Smooth muscle cell (in vitro differentiated cells): ENCODE measurements around the gene ZCCHC24. TPM values are rescaled to one million over a fixed set of nuclear protein-coding genes. Genes with fewer than 3 reads are reported as not detected.

Experiments used
- DNase-seq: peaks from one replicate; lab custom pipeline; 2025; ENCODE audit not compliant: unreplicated experiment; lab: John Stamatoyannopoulos, UW
- H2AFZ ChIP-seq: fragments of 200-600 bp; sonication (generic); 2 replicates; pipeline ENCODE4 v1.6.0; 2016; ENCODE audit warnings: antibody characterized with exemption, low read depth, mild to moderate bottlenecking
- H3F3A ChIP-seq: fragments of 200-600 bp; sonication (generic); 2 replicates; pipeline ENCODE4 v1.6.0; 2017; ENCODE audit warnings: antibody characterized with exemption, low read depth
- H3K27ac ChIP-seq: fragments of 200-600 bp; sonication (generic); 2 replicates; pipeline ENCODE4 v1.5.1; 2016; ENCODE audit warnings: low read depth, mild to moderate bottlenecking
- H3K27me3 ChIP-seq: fragments of 200-600 bp; sonication (generic); 2 replicates; pipeline ENCODE4 v1.6.1; 2016; ENCODE audit warnings: low read depth, mild to moderate bottlenecking
- H3K36me3 ChIP-seq: fragments of 200-600 bp; sonication (generic); 2 replicates; pipeline ENCODE4 v1.5.1; 2016; ENCODE audit warnings: low read depth
- H3K4me1 ChIP-seq: fragments of 200-600 bp; sonication (generic); 2 replicates; pipeline ENCODE4 v1.5.1; 2016; ENCODE audit warnings: low read depth
- H3K4me2 ChIP-seq: fragments of 200-600 bp; sonication (generic); 2 replicates; pipeline ENCODE4 v1.6.0; 2016; ENCODE audit warnings: mild to moderate bottlenecking
- H3K4me3 ChIP-seq: fragments of 200-600 bp; sonication (generic); 2 replicates; pipeline ENCODE4 v1.5.1; 2016; ENCODE audit warnings: mild to moderate bottlenecking
- H3K79me2 ChIP-seq: fragments of 200-600 bp; sonication (generic); 2 replicates; pipeline ENCODE4 v1.6.0; 2016; ENCODE audit warnings: low read depth, mild to moderate bottlenecking
- H3K9ac ChIP-seq: fragments of 200-600 bp; sonication (generic); 2 replicates; pipeline ENCODE4 v1.6.0; 2016; ENCODE audit warnings: low read depth
- H3K9me3 ChIP-seq: fragments of 200-600 bp; sonication (generic); replicated peaks from 2 replicates; pipeline ENCODE4 v1.5.1; 2016; ENCODE audit warnings: low read depth
- H4K20me1 ChIP-seq: fragments of 200-600 bp; sonication (generic); 2 replicates; pipeline ENCODE4 v1.6.0; 2016; ENCODE audit warnings: low read depth
- CTCF ChIP-seq: fragments of 200-600 bp; sonication (generic); IDR thresholded peaks from 2 replicates; pipeline ENCODE4 v1.5.1; 2017; ENCODE audit warnings: borderline replicate concordance, mild to moderate bottlenecking, antibody characterized with exemption; ENCODE audit not compliant: insufficient read depth, poor library complexity, severe bottlenecking
- WGBS: methylation state at CpG from one replicate; pipeline ENCODE4 v1.1.7; 2016; ENCODE audit warnings: low lambda C conversion rate; 5-methylcytosine and 5-hydroxymethylcytosine counted together
- polyA plus RNA-seq: library from polyadenylated mRNA; unstranded; fragments of >200 nt; fragmentation: Nextera tagmentation; extraction: Ambion mirVana; gene quantifications from 2 replicates; pipeline ENCODE4 v1.2.1, GENCODE V29; 2016
- total RNA-seq: library from RNA; depleted of rRNA; stranded (reverse); fragments of >200 nt; gene quantifications from 2 replicates; pipeline ENCODE4 v1.2.3, GENCODE V29; 2014

Gene ZCCHC24
- total and polyA plus RNA-seq, 2 experiments from 2014 or later = 21.9 to 52.1 TPM

DNA sequence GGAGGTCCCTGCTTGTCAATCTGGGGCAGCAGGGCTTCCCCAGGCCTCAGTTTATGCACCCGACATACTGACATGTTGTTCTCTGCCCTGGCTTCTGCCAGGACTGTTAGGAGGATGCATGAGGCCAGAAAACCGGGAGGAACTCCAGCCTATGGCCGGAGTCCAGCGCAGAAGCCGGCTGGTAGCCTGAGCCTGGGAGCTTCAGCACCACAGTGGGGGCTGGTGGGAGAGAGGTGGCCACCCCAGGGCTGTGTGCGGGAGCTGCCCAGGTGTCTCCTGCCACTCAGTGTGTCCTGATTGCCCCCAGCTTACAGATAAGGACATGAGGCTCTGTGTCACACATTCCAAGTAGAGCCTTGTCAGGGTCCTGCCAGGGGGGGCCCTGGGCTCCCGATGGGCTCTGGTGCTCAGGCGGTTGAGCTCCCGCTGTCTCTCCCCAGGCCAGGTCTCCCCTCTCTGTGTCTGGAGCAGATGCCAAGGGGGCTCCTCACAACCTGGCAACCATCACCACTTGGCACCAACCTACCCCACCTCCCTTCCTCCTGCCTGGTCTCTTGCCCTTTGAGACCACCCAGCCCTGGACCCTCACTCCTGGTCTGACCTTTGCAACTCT, 65.8 kb downstream of the ZCCHC24 start:
- Histone ChIP-seq H3K4me2 (peak overlapping the region; percentile 8), H3K9me3 (no peaks in the 10 kb centered on the region), H3K36me3 (no peaks in the 10 kb centered on the region), H3K9ac (no peak overlapping the region), H3K27me3 (no peaks in the 10 kb centered on the region), H3K27ac (peak overlapping the region; percentile 90), H2AFZ (no peak overlapping the region), H4K20me1 (no peaks in the 10 kb centered on the region), H3K4me3 (no peak overlapping the region), H3K79me2 (no peaks in the 10 kb centered on the region), H3F3A (peaks cover 20% of the 10 kb centered on the region), H3K4me1 (no peaks in the 10 kb centered on the region)
- TF ChIP-seq CTCF = no peak
- WGBS = 82% methylated on average over 9 of the region's 9 CpGs
- DNase-seq = no peak

DNA sequence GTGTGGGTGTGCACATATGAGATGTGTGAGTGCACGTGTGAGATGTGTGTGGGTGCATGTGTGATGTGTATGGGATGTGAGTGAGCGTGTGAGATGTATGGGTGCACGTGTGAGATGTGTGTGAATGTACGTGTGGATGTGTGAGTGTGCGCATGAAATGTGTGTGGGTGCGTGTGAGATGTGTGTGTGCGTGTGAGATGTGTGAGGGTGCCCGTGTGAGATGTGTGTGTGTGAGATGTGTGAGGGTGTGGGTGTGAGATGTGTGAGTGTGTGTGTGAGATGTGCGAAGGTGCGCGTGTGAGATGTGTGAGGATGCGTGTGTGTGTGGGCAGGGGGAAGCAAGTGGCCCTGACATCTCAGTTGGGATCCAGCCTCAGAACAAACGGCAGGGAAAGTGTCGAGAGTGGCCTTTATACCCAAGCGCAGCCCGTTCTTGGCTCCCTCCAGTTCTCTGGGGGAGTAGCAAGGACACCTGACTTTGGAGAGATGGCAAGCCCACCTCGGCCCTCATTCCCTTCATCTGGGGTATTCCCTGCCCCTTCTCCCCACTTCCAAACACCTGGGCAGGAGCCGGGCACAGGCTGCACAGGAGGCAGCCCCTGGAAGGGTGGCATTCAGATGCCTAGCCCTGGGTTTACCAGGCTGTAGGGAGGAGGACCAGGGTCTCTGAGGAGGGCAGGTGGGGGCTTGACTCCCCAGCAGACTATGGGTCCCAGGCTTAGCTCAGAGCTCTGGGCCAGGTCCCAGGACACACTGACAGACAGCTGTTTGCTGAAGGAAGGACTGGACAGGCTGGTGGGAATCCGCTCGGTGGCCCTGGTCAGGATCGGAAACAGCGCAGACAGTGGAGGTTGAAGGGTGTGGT, 66.5 kb downstream of the ZCCHC24 start:
- no peak overlapping the region for H2AFZ ChIP-seq
- H3K79me2 ChIP-seq = no peaks in the 10 kb centered on the region
- no peaks in the 10 kb centered on the region for H3K27me3 ChIP-seq
- H3K36me3 ChIP-seq = no peaks in the 10 kb centered on the region
- peak overlapping the region; percentile 47 for H3K27ac ChIP-seq
- H3K9me3 ChIP-seq = no peaks in the 10 kb centered on the region
- TF ChIP-seq CTCF = no peak
- H3K9ac ChIP-seq = no peak overlapping the region
- no peak for DNase-seq
- WGBS = 89% methylated on average over 22 of the region's 22 CpGs
- H3K4me3 ChIP-seq = no peak overlapping the region
- H4K20me1 ChIP-seq = no peaks in the 10 kb centered on the region
- no peak overlapping the region for H3K4me2 ChIP-seq
- no peaks in the 10 kb centered on the region for H3K4me1 ChIP-seq
- peaks cover 17% of the 10 kb centered on the region for H3F3A ChIP-seq

DNA sequence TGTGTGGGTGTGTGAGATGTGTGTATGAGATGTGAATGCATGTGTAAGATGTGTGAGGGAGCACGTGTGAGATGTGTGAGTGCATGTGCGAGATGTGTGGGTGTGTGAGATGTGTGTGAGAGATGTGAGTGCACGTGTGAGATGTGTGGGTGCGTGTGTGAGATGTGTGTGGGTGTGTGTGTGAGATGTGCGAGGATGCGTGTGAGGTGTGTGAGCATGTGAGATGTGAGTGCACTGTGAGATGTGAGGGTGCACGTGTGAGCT, 67.1 kb downstream of the ZCCHC24 start:
- Histone ChIP-seq H2AFZ (no peak overlapping the region), H3K9me3 (no peaks in the 10 kb centered on the region), H3K9ac (no peak overlapping the region), H3K27me3 (no peaks in the 10 kb centered on the region), H3K27ac (no peak overlapping the region), H3K4me1 (no peaks in the 10 kb centered on the region), H3F3A (peaks cover 13% of the 10 kb centered on the region), H3K36me3 (no peaks in the 10 kb centered on the region), H3K4me2 (no peak overlapping the region), H3K4me3 (no peak overlapping the region), H4K20me1 (no peaks in the 10 kb centered on the region), H3K79me2 (no peaks in the 10 kb centered on the region)
- no peak for TF ChIP-seq CTCF
- DNase-seq = no peak
- WGBS = 95% methylated on average over 7 of the region's 7 CpGs
